ENCODE results near the gene PLD3.
A peak's percentile ranks its signal among the peaks of the same experiment; 100 is the strongest.

Gene PLD3

DNA sequence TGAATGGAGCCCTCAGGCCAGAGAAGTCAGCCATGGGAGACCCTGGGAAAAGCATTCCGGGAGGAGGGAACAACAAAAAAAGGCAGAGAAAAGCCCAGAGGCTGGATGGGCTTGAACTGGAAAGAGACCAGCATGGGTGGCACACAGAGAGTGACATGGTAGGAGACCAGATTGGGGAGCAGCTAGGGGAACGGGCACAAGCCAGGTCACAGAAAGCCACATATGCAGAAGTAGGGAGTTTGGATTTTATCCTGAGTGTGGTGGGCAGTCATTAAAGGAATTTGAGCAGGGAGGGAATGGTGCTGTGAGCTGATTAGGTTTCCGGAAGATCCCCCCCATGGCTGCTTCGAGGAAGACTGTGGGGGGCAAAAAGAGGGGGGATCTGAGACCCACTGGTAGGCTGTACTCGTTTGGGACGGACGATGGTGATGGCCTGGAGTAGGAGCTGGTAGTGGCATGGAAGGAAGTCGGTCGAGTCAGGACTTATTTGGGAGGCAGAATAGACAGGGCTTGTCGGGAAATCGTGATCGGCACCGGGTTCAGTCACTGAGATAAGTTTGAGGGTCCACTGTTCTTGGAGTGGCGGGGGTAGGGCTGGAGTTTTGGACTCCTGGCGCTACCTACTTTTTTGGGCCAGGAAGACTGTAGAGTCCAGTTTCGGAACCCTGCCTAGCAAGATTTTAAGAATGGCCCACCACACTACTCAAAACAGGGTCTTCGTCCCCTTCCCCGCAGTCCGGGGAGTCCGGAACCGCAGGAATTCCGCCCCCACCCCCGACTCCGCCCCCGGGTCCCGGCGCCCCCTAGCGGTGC is 76.3 kb downstream of the PLD3 start:
- H3K4me3 ChIP-seq (ENCODE audit: low read depth, low read length): peak overlapping the region; percentile 83
- DNase-seq (ENCODE audit: low read depth): no peak
- TF ChIP-seq, protein P1, sequence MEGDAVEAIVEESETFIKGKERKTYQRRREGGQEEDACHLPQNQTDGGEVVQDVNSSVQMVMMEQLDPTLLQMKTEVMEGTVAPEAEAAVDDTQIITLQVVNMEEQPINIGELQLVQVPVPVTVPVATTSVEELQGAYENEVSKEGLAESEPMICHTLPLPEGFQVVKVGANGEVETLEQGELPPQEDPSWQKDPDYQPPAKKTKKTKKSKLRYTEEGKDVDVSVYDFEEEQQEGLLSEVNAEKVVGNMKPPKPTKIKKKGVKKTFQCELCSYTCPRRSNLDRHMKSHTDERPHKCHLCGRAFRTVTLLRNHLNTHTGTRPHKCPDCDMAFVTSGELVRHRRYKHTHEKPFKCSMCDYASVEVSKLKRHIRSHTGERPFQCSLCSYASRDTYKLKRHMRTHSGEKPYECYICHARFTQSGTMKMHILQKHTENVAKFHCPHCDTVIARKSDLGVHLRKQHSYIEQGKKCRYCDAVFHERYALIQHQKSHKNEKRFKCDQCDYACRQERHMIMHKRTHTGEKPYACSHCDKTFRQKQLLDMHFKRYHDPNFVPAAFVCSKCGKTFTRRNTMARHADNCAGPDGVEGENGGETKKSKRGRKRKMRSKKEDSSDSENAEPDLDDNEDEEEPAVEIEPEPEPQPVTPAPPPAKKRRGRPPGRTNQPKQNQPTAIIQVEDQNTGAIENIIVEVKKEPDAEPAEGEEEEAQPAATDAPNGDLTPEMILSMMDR (IDR thresholded peaks at IDR 0.05; ENCODE audit: low read depth, low read length, missing control alignments): no peak

DNA sequence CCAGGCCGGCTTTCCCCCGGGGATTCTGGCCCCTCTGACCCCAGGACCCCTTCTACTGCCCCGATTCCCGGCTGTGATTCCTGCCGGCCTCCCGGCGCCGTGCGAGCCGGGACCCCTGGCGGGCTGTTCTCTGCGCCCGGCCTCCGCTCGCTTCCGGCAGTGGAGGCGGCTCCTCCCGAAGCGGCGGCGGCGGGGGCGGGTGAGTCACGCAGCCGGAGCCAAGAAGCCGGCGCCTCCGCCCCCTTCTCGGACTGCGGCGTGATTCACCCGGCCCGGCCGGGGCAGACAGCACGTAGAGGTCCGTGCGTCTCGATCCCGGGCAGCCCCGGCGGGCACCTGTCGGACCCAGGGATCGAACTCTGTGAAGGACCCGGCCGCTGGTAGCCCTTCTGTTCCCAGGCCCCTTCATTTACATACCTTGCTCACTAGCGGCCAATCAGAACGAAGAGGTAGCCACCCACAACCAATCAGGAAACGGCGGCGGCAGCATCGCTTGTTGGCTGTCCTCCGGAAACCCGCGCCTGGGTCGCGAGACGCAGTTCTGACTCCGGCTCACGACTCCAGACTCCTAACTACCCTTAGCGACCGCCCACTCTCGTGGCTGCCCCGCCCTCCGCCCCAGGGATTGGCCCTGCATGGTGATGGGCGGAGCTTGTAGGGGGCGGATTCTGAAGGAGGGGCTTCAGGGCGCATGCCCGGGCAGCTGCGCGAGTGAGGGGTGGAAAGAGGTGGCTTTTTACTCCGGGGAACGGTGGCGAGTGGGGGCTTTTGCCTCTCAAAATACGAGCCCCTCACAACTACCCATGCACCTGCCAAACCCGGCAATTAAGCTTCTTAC is 77.2 kb downstream of the PLD3 start, which contains the start of gene SERTAD1:
Gene SERTAD1 (minus strand): TSS at position 543 of the 838 bp plus-strand sequence. CDS start 2,446 bp downstream, outside the sequence.
- DNase-seq (ENCODE audit: low read depth): peak; percentile 98
- TF ChIP-seq, protein P1 (IDR thresholded peaks at IDR 0.05; ENCODE audit: low read depth, low read length, missing control alignments): peak; percentile 70

More for the DNA sequence above, 77.2 kb downstream of the PLD3 start, which contains the start of gene SERTAD1:
- H3K4me3 ChIP-seq (ENCODE audit: low read depth, low read length): peak within 1 kb of the TSS; percentile 83

Data from GM12864 (cell line).